HL-60 (cell line): ENCODE measurements around the gene GLT8D1.

ENCODE experiments used
- CTCF ChIP-seq: IDR thresholded peaks from one replicate; pipeline ENCODE4 v1.5.1; 2011; ENCODE audit warnings: low read length, control low read depth, inconsistent platforms; ENCODE audit not compliant: insufficient read depth
- GABPA ChIP-seq: IDR thresholded peaks from 2 replicates; pipeline ENCODE4 v1.6.1; 2012; ENCODE audit warnings: low read depth
- POLR2AphosphoS5 ChIP-seq: IDR thresholded peaks from 2 replicates; pipeline ENCODE4 v1.6.1; 2012; ENCODE audit warnings: low read depth
- REST ChIP-seq: IDR thresholded peaks from 2 replicates; pipeline ENCODE4 v1.6.1; 2012; ENCODE audit warnings: low read depth; ENCODE audit not compliant: insufficient replicate concordance
- SPI1 ChIP-seq: IDR thresholded peaks from 2 replicates; pipeline ENCODE4 v1.6.1; 2012; ENCODE audit warnings: low read depth, mild to moderate bottlenecking, borderline replicate concordance

- TF ChIP-seq CTCF (no peak), REST (no peak), POLR2AphosphoS5 (no peak), GABPA (no peak), SPI1 (no peak)
Observed at GRCh38 chr3:52710512-52710911, 4.9 kb upstream of the GLT8D1 start.
